Activated CD4-positive, alpha-beta T cell treated with anti-CD3 and anti-CD28 coated beads for 36 hours (primary cell): ENCODE results near the gene KIF26B. TPM values are rescaled to one million over a fixed set of nuclear protein-coding genes. Genes with fewer than 3 reads are reported as not detected.

Experiments
- ATAC-seq: fragments of 200-7000 bp; cut with Tn5 transposase; one replicate; pipeline ENCODE4 v1.10.0; 2021; ENCODE audit warnings: mild to moderate bottlenecking, moderate library complexity
- CTCF ChIA-PET: fragments of 350-600 bp; sonication (Branson Sonifier 250); formaldehyde crosslinking; loops from one replicate; lab custom pipeline; 2021; ENCODE audit warnings: antibody characterized with exemption; lab: Charles Lee
- POLR2A ChIA-PET: fragments of 350-600 bp; sonication (Branson Sonifier 250); formaldehyde crosslinking; loops from one replicate; lab custom pipeline; 2021; ENCODE audit warnings: antibody characterized with exemption, inconsistent platforms; lab: Charles Lee
- DNase-seq: peaks from one replicate; pipeline ENCODE4 v3.0.0-alpha.2; 2020
- H3K27ac Mint-ChIP-seq: one replicate; pipeline ENCODE4 v1.8.0; 2021; ENCODE audit warnings: mixed read lengths
- H3K27me3 Mint-ChIP-seq: one replicate; pipeline ENCODE4 v1.8.0; 2021; ENCODE audit warnings: mixed read lengths
- H3K36me3 Mint-ChIP-seq: one replicate; pipeline ENCODE4 v1.8.0; 2021; ENCODE audit warnings: low read depth, mixed read lengths
- H3K4me1 Mint-ChIP-seq: one replicate; pipeline ENCODE4 v1.8.0; 2021; ENCODE audit warnings: mixed read lengths
- H3K4me3 Mint-ChIP-seq: one replicate; pipeline ENCODE4 v1.8.0; 2021; ENCODE audit warnings: mild to moderate bottlenecking, moderate library complexity, mixed read lengths
- H3K9me3 Mint-ChIP-seq: one replicate; pipeline ENCODE4 v1.8.0; 2021; ENCODE audit warnings: low read depth, mixed read lengths
- intact Hi-C, 2 experiments: fragments of 100-400 bp; cut with DNase I in 1 of 2; cut with micrococcal nuclease in 1 of 2; formaldehyde crosslinking; loops; one replicate each; pipeline versions ENCODE4 v1.14.2 to v1.15.1; 2022 to 2024; cut with DNase I, micrococcal nuclease
- total RNA-seq, 2 experiments: library from RNA; stranded (reverse); gene quantifications; one replicate each; pipeline ENCODE4 v1.2.3, GENCODE V29; 2021

The KIF26B gene
- total RNA-seq, 2 experiments from 2014 or later = 0.16 to 0.23 TPM

- ChIA-PET POLR2A (no interaction called here), CTCF (interaction anchor here (0.6 kb wide), 1 partner anchor 24 kb away, joined by 3 read pairs; no protein-coding TSS in a partner anchor)
- intact Hi-C loops = no loop called here
- Mint-ChIP-seq H3K27ac (no peak overlapping the region), H3K9me3 (no peaks in the 10 kb centered on the region), H3K36me3 (no peaks in the 10 kb centered on the region), H3K4me1 (no peaks in the 10 kb centered on the region), H3K27me3 (peaks cover 14% of the 10 kb centered on the region), H3K4me3 (no peak overlapping the region)
- DNase-seq = no peak
- ATAC-seq = no peak
Observed at GRCh38 chr1:245197911-245198379, 43.2 kb downstream of the KIF26B start.

GRCh38 chr1:245198748-245199516 is 44.1 kb downstream of the KIF26B start:
- Mint-ChIP-seq H3K4me3 (no peak overlapping the region), H3K4me1 (no peaks in the 10 kb centered on the region), H3K9me3 (no peaks in the 10 kb centered on the region), H3K36me3 (no peaks in the 10 kb centered on the region), H3K27ac (no peak overlapping the region), H3K27me3 (peaks cover 14% of the 10 kb centered on the region)
- ChIA-PET POLR2A (no interaction called here), CTCF (no interaction called here)
- ATAC-seq (no peak), DNase-seq (no peak)
- intact Hi-C loops = no loop called here

- H3K4me1 Mint-ChIP-seq = no peaks in the 10 kb centered on the region
- DNase-seq = no peak
- intact Hi-C loops = no loop called here
- H3K9me3 Mint-ChIP-seq = no peaks in the 10 kb centered on the region
- no peaks in the 10 kb centered on the region for H3K36me3 Mint-ChIP-seq
- no peak overlapping the region for H3K4me3 Mint-ChIP-seq
- no peak for ATAC-seq
- POLR2A ChIA-PET = no interaction called here
- no peak overlapping the region for H3K27ac Mint-ChIP-seq
- CTCF ChIA-PET = no interaction called here
- peaks cover 14% of the 10 kb centered on the region for H3K27me3 Mint-ChIP-seq
Observed at GRCh38 chr1:245200146-245200545, 45.4 kb downstream of the KIF26B start.

- CTCF ChIA-PET = no interaction called here
- no peak overlapping the region for H3K27ac Mint-ChIP-seq
- POLR2A ChIA-PET = no interaction called here
Observed at GRCh38 chr1:245201201-245201600, 46.4 kb downstream of the KIF26B start.

GRCh38 chr1:245201827-245202226 is 47.0 kb downstream of the KIF26B start:
- Mint-ChIP-seq H3K36me3 (peaks cover 3% of the 10 kb centered on the region), H3K4me3 (no peak overlapping the region), H3K27ac (no peak overlapping the region), H3K4me1 (no peaks in the 10 kb centered on the region), H3K9me3 (peaks cover 7% of the 10 kb centered on the region), H3K27me3 (peaks cover 14% of the 10 kb centered on the region)
- ChIA-PET CTCF (no interaction called here), POLR2A (no interaction called here)
- intact Hi-C loops = no loop called here
- ATAC-seq (no peak), DNase-seq (no peak)

More at GRCh38 chr1:245201201-245201600, 46.4 kb downstream of the KIF26B start:
- ATAC-seq (no peak), DNase-seq (no peak)
- H3K27me3 Mint-ChIP-seq = peaks cover 14% of the 10 kb centered on the region
- no peak overlapping the region for H3K4me3 Mint-ChIP-seq
- no peaks in the 10 kb centered on the region for H3K4me1 Mint-ChIP-seq
- intact Hi-C loops = no loop called here
- peaks cover 3% of the 10 kb centered on the region for H3K9me3 Mint-ChIP-seq
- peaks cover under 1% of the 10 kb centered on the region for H3K36me3 Mint-ChIP-seq

GRCh38 chr1:245205396-245205795 is 50.6 kb downstream of the KIF26B start:
- peaks cover 18% of the 10 kb centered on the region for H3K9me3 Mint-ChIP-seq
- DNase-seq (no peak), ATAC-seq (no peak)
- no peak overlapping the region for H3K27ac Mint-ChIP-seq
- H3K4me3 Mint-ChIP-seq = no peak overlapping the region
- peaks cover 2% of the 10 kb centered on the region for H3K27me3 Mint-ChIP-seq
- H3K4me1 Mint-ChIP-seq = no peaks in the 10 kb centered on the region
- POLR2A ChIA-PET = no interaction called here
- CTCF ChIA-PET = no interaction called here
- peaks cover 7% of the 10 kb centered on the region for H3K36me3 Mint-ChIP-seq
- intact Hi-C loops = no loop called here

GRCh38 chr1:245205864-245206263 is 51.1 kb downstream of the KIF26B start:
- H3K27me3 Mint-ChIP-seq = peaks cover 2% of the 10 kb centered on the region
- ChIA-PET CTCF (no interaction called here), POLR2A (no interaction called here)
- no peak overlapping the region for H3K4me3 Mint-ChIP-seq
- ATAC-seq (no peak), DNase-seq (no peak)
- peaks cover 7% of the 10 kb centered on the region for H3K36me3 Mint-ChIP-seq
- H3K27ac Mint-ChIP-seq = no peak overlapping the region
- no peaks in the 10 kb centered on the region for H3K4me1 Mint-ChIP-seq
- peaks cover 18% of the 10 kb centered on the region for H3K9me3 Mint-ChIP-seq
- intact Hi-C loops = no loop called here

- DNase-seq (no peak), ATAC-seq (no peak)
- Mint-ChIP-seq H3K9me3 (peaks cover 18% of the 10 kb centered on the region), H3K27ac (no peak overlapping the region), H3K4me1 (no peaks in the 10 kb centered on the region), H3K27me3 (no peaks in the 10 kb centered on the region), H3K4me3 (no peak overlapping the region), H3K36me3 (peaks cover 7% of the 10 kb centered on the region)
- intact Hi-C loops = no loop called here
- CTCF ChIA-PET = interaction anchor here (0.7 kb wide), 1 partner anchor 156 kb away, joined by 4 read pairs; no protein-coding TSS in a partner anchor
- POLR2A ChIA-PET = no interaction called here
Observed at GRCh38 chr1:245207056-245207638, 52.4 kb downstream of the KIF26B start.

GRCh38 chr1:245207801-245208200 is 53.0 kb downstream of the KIF26B start:
- Mint-ChIP-seq H3K27me3 (no peaks in the 10 kb centered on the region), H3K9me3 (peaks cover 18% of the 10 kb centered on the region), H3K27ac (no peak overlapping the region), H3K4me1 (no peaks in the 10 kb centered on the region), H3K36me3 (peaks cover 7% of the 10 kb centered on the region), H3K4me3 (no peak overlapping the region)
- POLR2A ChIA-PET = no interaction called here
- ATAC-seq = no peak
- intact Hi-C loops = no loop called here
- CTCF ChIA-PET = interaction anchor here (0.7 kb wide), 1 partner anchor 155 kb away, joined by 4 read pairs; no protein-coding TSS in a partner anchor
- no peak for DNase-seq

GRCh38 chr1:245209658-245210435 is 55.1 kb downstream of the KIF26B start:
- CTCF ChIA-PET = interaction anchor here (0.7 kb wide), 2 partner anchors 16 to 105 kb away, joined by 3 read pairs; no protein-coding TSS in a partner anchor

GRCh38 chr1:245211035-245211749 is 56.4 kb downstream of the KIF26B start:
- Mint-ChIP-seq H3K9me3 (peaks cover 15% of the 10 kb centered on the region), H3K4me3 (no peak overlapping the region), H3K27me3 (no peaks in the 10 kb centered on the region), H3K27ac (no peak overlapping the region), H3K36me3 (peaks cover 7% of the 10 kb centered on the region), H3K4me1 (no peaks in the 10 kb centered on the region)
- no peak for DNase-seq
- ChIA-PET POLR2A (no interaction called here), CTCF (no interaction called here)
- no peak for ATAC-seq
- intact Hi-C loops = no loop called here

More at GRCh38 chr1:245209658-245210435, 55.1 kb downstream of the KIF26B start:
- Mint-ChIP-seq H3K4me1 (no peaks in the 10 kb centered on the region), H3K9me3 (peaks cover 18% of the 10 kb centered on the region), H3K27me3 (no peaks in the 10 kb centered on the region), H3K27ac (no peak overlapping the region), H3K4me3 (no peak overlapping the region), H3K36me3 (peaks cover 7% of the 10 kb centered on the region)
- no peak for ATAC-seq
- POLR2A ChIA-PET = no interaction called here
- DNase-seq = no peak
- intact Hi-C loops = no loop called here
